Measurements from ENCODE around the gene TRMT61A.

The TRMT61A gene

GRCh38 chr14:103556946-103557758, 28.2 kb downstream of the TRMT61A start:
- Histone ChIP-seq H3K36me3 (ENCODE audit: insufficient read depth, low read length) (peaks cover 33% of the 10 kb centered on the region), H2AFZ (ENCODE audit: low read depth, low read length) (no peak overlapping the region), H3K4me3 (ENCODE audit: low read length) (no peak overlapping the region), H3K4me1 (ENCODE audit: insufficient read depth, low read length) (peaks cover 27% of the 10 kb centered on the region), H3K9me3 (ENCODE audit: low read length) (no peaks in the 10 kb centered on the region), H3K27me3 (ENCODE audit: insufficient read depth, low read length) (no peaks in the 10 kb centered on the region)

GRCh38 chr14:103558071-103558882, 29.3 kb downstream of the TRMT61A start:
- H2AFZ ChIP-seq (ENCODE audit: low read depth, low read length) = no peak overlapping the region
- no peaks in the 10 kb centered on the region for H3K9me3 ChIP-seq (ENCODE audit: low read length)
- H3K4me3 ChIP-seq (ENCODE audit: low read length) = no peak overlapping the region
- H3K36me3 ChIP-seq (ENCODE audit: insufficient read depth, low read length) = peaks cover 33% of the 10 kb centered on the region
- H3K27me3 ChIP-seq (ENCODE audit: insufficient read depth, low read length) = no peaks in the 10 kb centered on the region
- H3K4me1 ChIP-seq (ENCODE audit: insufficient read depth, low read length) = peaks cover 27% of the 10 kb centered on the region

GRCh38 chr14:103559766-103560165, 30.8 kb downstream of the TRMT61A start:
- H3K9me3 ChIP-seq (ENCODE audit: low read length) = no peaks in the 10 kb centered on the region
- peaks cover 27% of the 10 kb centered on the region for H3K4me1 ChIP-seq (ENCODE audit: insufficient read depth, low read length)
- H3K36me3 ChIP-seq (ENCODE audit: insufficient read depth, low read length) = peaks cover 33% of the 10 kb centered on the region
- H3K27me3 ChIP-seq (ENCODE audit: insufficient read depth, low read length) = no peaks in the 10 kb centered on the region
- H2AFZ ChIP-seq (ENCODE audit: low read depth, low read length) = no peak overlapping the region
- H3K4me3 ChIP-seq (ENCODE audit: low read length) = no peak overlapping the region

GRCh38 chr14:103560691-103561090, 31.7 kb downstream of the TRMT61A start:
- Histone ChIP-seq H2AFZ (ENCODE audit: low read depth, low read length) (no peak overlapping the region), H3K36me3 (ENCODE audit: insufficient read depth, low read length) (peaks cover 33% of the 10 kb centered on the region), H3K4me1 (ENCODE audit: insufficient read depth, low read length) (peaks cover 27% of the 10 kb centered on the region), H3K27me3 (ENCODE audit: insufficient read depth, low read length) (no peaks in the 10 kb centered on the region), H3K9me3 (ENCODE audit: low read length) (no peaks in the 10 kb centered on the region), H3K4me3 (ENCODE audit: low read length) (peak overlapping the region; percentile 83)

- H3K36me3 ChIP-seq (ENCODE audit: insufficient read depth, low read length) = peaks cover 33% of the 10 kb centered on the region
- no peaks in the 10 kb centered on the region for H3K27me3 ChIP-seq (ENCODE audit: insufficient read depth, low read length)
- H3K4me1 ChIP-seq (ENCODE audit: insufficient read depth, low read length) = peaks cover 27% of the 10 kb centered on the region
- no peaks in the 10 kb centered on the region for H3K9me3 ChIP-seq (ENCODE audit: low read length)
- H3K4me3 ChIP-seq (ENCODE audit: low read length) = peak overlapping the region; percentile 83
- H2AFZ ChIP-seq (ENCODE audit: low read depth, low read length) = peak overlapping the region; percentile 56
Measured at GRCh38 chr14:103561381-103562178, 32.6 kb downstream of the TRMT61A start.

- Histone ChIP-seq H3K4me1 (ENCODE audit: insufficient read depth, low read length) (peaks cover 25% of the 10 kb centered on the region), H3K9me3 (ENCODE audit: low read length) (no peaks in the 10 kb centered on the region), H2AFZ (ENCODE audit: low read depth, low read length) (peak overlapping the region; percentile 56), H3K27me3 (ENCODE audit: insufficient read depth, low read length) (no peaks in the 10 kb centered on the region), H3K4me3 (ENCODE audit: low read length) (peak overlapping the region; percentile 83), H3K36me3 (ENCODE audit: insufficient read depth, low read length) (peaks cover 31% of the 10 kb centered on the region)
Measured at GRCh38 chr14:103562179-103562428, 33.1 kb downstream of the TRMT61A start.

- H3K36me3 ChIP-seq (ENCODE audit: insufficient read depth, low read length) = peaks cover 28% of the 10 kb centered on the region
- no peaks in the 10 kb centered on the region for H3K27me3 ChIP-seq (ENCODE audit: insufficient read depth, low read length)
- H3K4me1 ChIP-seq (ENCODE audit: insufficient read depth, low read length) = peaks cover 24% of the 10 kb centered on the region
- no peaks in the 10 kb centered on the region for H3K9me3 ChIP-seq (ENCODE audit: low read length)
- H3K4me3 ChIP-seq (ENCODE audit: low read length) = peak within 1 kb of the TSS; percentile 83
- peak within 1 kb of the TSS; percentile 56 for H2AFZ ChIP-seq (ENCODE audit: low read depth, low read length)
Measured at GRCh38 chr14:103562429-103563225, 33.6 kb downstream of the TRMT61A start, which contains the start of the genes BAG5 and COA8. Gene BAG5, minus strand, starts transcription at chr14:103562657. Its CDS starts 1,493 bp downstream, at chr14:103561164. Gene COA8, plus strand, starts transcription at chr14:103562960. Its CDS starts 42 bp downstream, at chr14:103563002.

GRCh38 chr14:103563226-103563620, 34.2 kb downstream of the TRMT61A start:
- H3K4me3 ChIP-seq (ENCODE audit: low read length) = peak overlapping the region; percentile 83
- peaks cover 24% of the 10 kb centered on the region for H3K36me3 ChIP-seq (ENCODE audit: insufficient read depth, low read length)
- peaks cover 26% of the 10 kb centered on the region for H3K4me1 ChIP-seq (ENCODE audit: insufficient read depth, low read length)
- no peaks in the 10 kb centered on the region for H3K9me3 ChIP-seq (ENCODE audit: low read length)
- H3K27me3 ChIP-seq (ENCODE audit: insufficient read depth, low read length) = no peaks in the 10 kb centered on the region
- H2AFZ ChIP-seq (ENCODE audit: low read depth, low read length) = peak overlapping the region; percentile 56

- peaks cover 26% of the 10 kb centered on the region for H3K4me1 ChIP-seq (ENCODE audit: insufficient read depth, low read length)
- H2AFZ ChIP-seq (ENCODE audit: low read depth, low read length) = no peak overlapping the region
- H3K9me3 ChIP-seq (ENCODE audit: low read length) = no peaks in the 10 kb centered on the region
- H3K36me3 ChIP-seq (ENCODE audit: insufficient read depth, low read length) = peaks cover 18% of the 10 kb centered on the region
- H3K27me3 ChIP-seq (ENCODE audit: insufficient read depth, low read length) = no peaks in the 10 kb centered on the region
- H3K4me3 ChIP-seq (ENCODE audit: low read length) = peak overlapping the region; percentile 83
Measured at GRCh38 chr14:103563844-103564505, 35.0 kb downstream of the TRMT61A start.

- no peak overlapping the region for H3K4me3 ChIP-seq (ENCODE audit: low read length)
- H3K4me1 ChIP-seq (ENCODE audit: insufficient read depth, low read length) = peaks cover 18% of the 10 kb centered on the region
- H3K36me3 ChIP-seq (ENCODE audit: insufficient read depth, low read length) = peaks cover 14% of the 10 kb centered on the region
Measured at GRCh38 chr14:103568952-103569351, 40.0 kb downstream of the TRMT61A start.

GRCh38 chr14:103569408-103569807, 40.4 kb downstream of the TRMT61A start:
- no peaks in the 10 kb centered on the region for H3K27me3 ChIP-seq (ENCODE audit: insufficient read depth, low read length)
- H3K4me1 ChIP-seq (ENCODE audit: insufficient read depth, low read length) = peaks cover 18% of the 10 kb centered on the region
- no peak overlapping the region for H2AFZ ChIP-seq (ENCODE audit: low read depth, low read length)
- H3K36me3 ChIP-seq (ENCODE audit: insufficient read depth, low read length) = peaks cover 18% of the 10 kb centered on the region
- no peaks in the 10 kb centered on the region for H3K9me3 ChIP-seq (ENCODE audit: low read length)
- no peak overlapping the region for H3K4me3 ChIP-seq (ENCODE audit: low read length)

More at GRCh38 chr14:103568952-103569351, 40.0 kb downstream of the TRMT61A start:
- no peak overlapping the region for H2AFZ ChIP-seq (ENCODE audit: low read depth, low read length)
- no peaks in the 10 kb centered on the region for H3K27me3 ChIP-seq (ENCODE audit: insufficient read depth, low read length)
- no peaks in the 10 kb centered on the region for H3K9me3 ChIP-seq (ENCODE audit: low read length)

GRCh38 chr14:103574104-103574503, 45.1 kb downstream of the TRMT61A start:
- H3K27me3 ChIP-seq (ENCODE audit: insufficient read depth, low read length) = no peaks in the 10 kb centered on the region
- no peak overlapping the region for H2AFZ ChIP-seq (ENCODE audit: low read depth, low read length)
- no peaks in the 10 kb centered on the region for H3K9me3 ChIP-seq (ENCODE audit: low read length)
- peaks cover 18% of the 10 kb centered on the region for H3K4me1 ChIP-seq (ENCODE audit: insufficient read depth, low read length)
- no peak overlapping the region for H3K4me3 ChIP-seq (ENCODE audit: low read length)
- H3K36me3 ChIP-seq (ENCODE audit: insufficient read depth, low read length) = peaks cover 43% of the 10 kb centered on the region

All from neuron (in vitro differentiated cells).